MCF 10A (cell line): ENCODE results near the gene SPAG8. TPM values are rescaled to one million over a fixed set of nuclear protein-coding genes. Genes with fewer than 3 reads are reported as not detected.

ENCODE experiments used
- BruUV-seq: library from RNA; stranded (reverse); fragments of 400-500 nt; replicated peaks from 2 replicates; lab custom pipeline; 2021; lab: Mats Ljungman, UMichigan
- CTCF ChIA-PET: fragments of 300-600 bp; sonication (Branson Sonifier 250); formaldehyde crosslinking; extraction: SDS; loops from one replicate; lab custom pipeline; 2021; ENCODE audit warnings: antibody characterized with exemption, inconsistent platforms; lab: Yijun Ruan, JAX
- POLR2A ChIA-PET: fragments of 300-600, 350-650 bp; sonication (Branson Sonifier 250); formaldehyde crosslinking; extraction: SDS; loops from one replicate; lab custom pipeline; 2020; ENCODE audit warnings: antibody characterized with exemption, inconsistent platforms; lab: Yijun Ruan, JAX
- DNase-seq: peaks from one replicate; pipeline ENCODE4 v3.0.0-alpha.2; 2018; ENCODE audit not compliant: unreplicated experiment
- H3K27ac Mint-ChIP-seq: one replicate; pipeline ENCODE4 v1.8.0; 2022; ENCODE audit warnings: mild to moderate bottlenecking, low read depth, mixed read lengths; ENCODE audit not compliant: unreplicated experiment
- H3K27me3 Mint-ChIP-seq: one replicate; pipeline ENCODE4 v1.8.0; 2022; ENCODE audit warnings: mixed read lengths; ENCODE audit not compliant: insufficient read depth, unreplicated experiment
- H3K36me3 Mint-ChIP-seq: one replicate; pipeline ENCODE4 v1.8.0; 2022; ENCODE audit warnings: mild to moderate bottlenecking, moderate library complexity, mixed read lengths; ENCODE audit not compliant: insufficient read depth, unreplicated experiment
- H3K4me1 Mint-ChIP-seq: one replicate; pipeline ENCODE4 v1.8.0; 2022; ENCODE audit warnings: mixed read lengths; ENCODE audit not compliant: insufficient read depth, unreplicated experiment
- H3K4me3 Mint-ChIP-seq: one replicate; pipeline ENCODE4 v1.8.0; 2022; ENCODE audit warnings: mild to moderate bottlenecking, moderate library complexity, mixed read lengths; ENCODE audit not compliant: unreplicated experiment
- H3K9me3 Mint-ChIP-seq: one replicate; pipeline ENCODE4 v1.8.0; 2022; ENCODE audit warnings: mixed read lengths; ENCODE audit not compliant: unreplicated experiment
- intact Hi-C: fragments of 100-400 bp; cut with micrococcal nuclease; formaldehyde crosslinking; loops from 2 replicates; pipeline ENCODE4 v1.14.1; 2022
- total RNA-seq: library from RNA; stranded (reverse); gene quantifications from 2 replicates; pipeline ENCODE4 v1.2.3, GENCODE V29; 2022
- TF ChIP-seq, protein P1 (sequence below): fragments of 200-600 bp; IDR thresholded peaks from one replicate; pipeline ENCODE4 v1.8.0; 2022; ENCODE audit warnings: antibody characterized with exemption, mild to moderate bottlenecking; ENCODE audit not compliant: unreplicated experiment

The SPAG8 gene
- total RNA-seq, 1 experiment from 2014 or later = 1.1 TPM

DNA sequence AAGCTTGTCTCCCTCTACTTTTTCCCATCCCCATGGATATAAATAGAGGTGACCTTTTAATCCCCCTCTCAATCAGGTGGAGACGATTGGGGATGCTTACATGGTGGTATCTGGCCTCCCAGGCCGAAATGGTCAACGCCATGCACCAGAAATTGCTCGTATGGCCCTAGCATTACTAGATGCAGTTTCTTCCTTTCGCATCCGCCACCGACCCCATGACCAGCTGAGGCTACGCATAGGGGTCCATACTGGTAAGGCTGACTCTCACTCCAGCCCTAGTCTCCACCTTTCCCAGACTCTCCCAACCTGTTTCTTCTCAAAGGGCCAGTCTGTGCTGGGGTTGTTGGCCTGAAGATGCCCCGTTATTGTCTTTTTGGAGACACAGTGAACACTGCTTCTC lies 3.6 kb downstream of the SPAG8 start:
- no peak for DNase-seq
- intact Hi-C loops = no loop called here
- H3K27ac Mint-ChIP-seq = no peak overlapping the region
- BruUV-seq = no TSS peak
- TF ChIP-seq, protein P1, sequence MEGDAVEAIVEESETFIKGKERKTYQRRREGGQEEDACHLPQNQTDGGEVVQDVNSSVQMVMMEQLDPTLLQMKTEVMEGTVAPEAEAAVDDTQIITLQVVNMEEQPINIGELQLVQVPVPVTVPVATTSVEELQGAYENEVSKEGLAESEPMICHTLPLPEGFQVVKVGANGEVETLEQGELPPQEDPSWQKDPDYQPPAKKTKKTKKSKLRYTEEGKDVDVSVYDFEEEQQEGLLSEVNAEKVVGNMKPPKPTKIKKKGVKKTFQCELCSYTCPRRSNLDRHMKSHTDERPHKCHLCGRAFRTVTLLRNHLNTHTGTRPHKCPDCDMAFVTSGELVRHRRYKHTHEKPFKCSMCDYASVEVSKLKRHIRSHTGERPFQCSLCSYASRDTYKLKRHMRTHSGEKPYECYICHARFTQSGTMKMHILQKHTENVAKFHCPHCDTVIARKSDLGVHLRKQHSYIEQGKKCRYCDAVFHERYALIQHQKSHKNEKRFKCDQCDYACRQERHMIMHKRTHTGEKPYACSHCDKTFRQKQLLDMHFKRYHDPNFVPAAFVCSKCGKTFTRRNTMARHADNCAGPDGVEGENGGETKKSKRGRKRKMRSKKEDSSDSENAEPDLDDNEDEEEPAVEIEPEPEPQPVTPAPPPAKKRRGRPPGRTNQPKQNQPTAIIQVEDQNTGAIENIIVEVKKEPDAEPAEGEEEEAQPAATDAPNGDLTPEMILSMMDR = no peak
- CTCF ChIA-PET = interaction anchor here (0.6 to 1.2 kb wide), 2 partner anchors 16 to 103 kb away, joined by 3 to 5 read pairs; no protein-coding TSS in a partner anchor
- POLR2A ChIA-PET = interaction anchor here (0.7 kb wide), 1 partner anchor 143 kb away, joined by 3 read pairs; the partner anchor contains the start of gene ARHGEF39
- H3K27me3 Mint-ChIP-seq = no peaks in the 10 kb centered on the region
- H3K4me1 Mint-ChIP-seq = peaks cover 6% of the 10 kb centered on the region
- no peak overlapping the region for H3K4me3 Mint-ChIP-seq
- peaks cover 17% of the 10 kb centered on the region for H3K36me3 Mint-ChIP-seq
- H3K9me3 Mint-ChIP-seq = no peaks in the 10 kb centered on the region

DNA sequence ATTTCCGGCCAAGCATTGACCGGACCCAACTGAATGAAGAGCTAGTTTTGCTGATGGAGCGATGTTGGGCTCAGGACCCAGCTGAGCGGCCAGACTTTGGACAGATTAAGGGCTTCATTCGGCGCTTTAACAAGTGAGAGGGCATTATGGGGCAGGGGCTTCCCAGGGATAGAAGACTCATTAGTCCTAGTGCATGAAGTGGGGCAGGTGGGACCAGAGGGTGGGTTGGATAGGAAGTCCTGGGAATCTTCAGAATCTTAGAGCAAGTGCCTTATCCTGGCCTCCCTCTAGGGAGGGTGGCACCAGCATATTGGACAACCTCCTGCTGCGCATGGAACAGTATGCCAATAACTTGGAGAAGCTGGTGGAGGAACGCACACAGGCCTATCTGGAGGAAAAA lies 6.0 kb downstream of the SPAG8 start:
- Mint-ChIP-seq H3K27ac (no peak overlapping the region), H3K4me1 (no peaks in the 10 kb centered on the region), H3K36me3 (peaks cover 22% of the 10 kb centered on the region), H3K9me3 (no peaks in the 10 kb centered on the region), H3K4me3 (no peak overlapping the region), H3K27me3 (no peaks in the 10 kb centered on the region)
- TF ChIP-seq, protein P1 = no peak
- no TSS peak for BruUV-seq
- ChIA-PET CTCF (interaction anchor here (1.1 to 2.0 kb wide), 3 partner anchors 8 to 76 kb away, joined by 3 to 6 read pairs (median 5); partner anchors contain the start of gene HINT2), POLR2A (interaction anchor here (0.6 to 0.7 kb wide), 2 partner anchors 10 to 93 kb away, joined by 3 read pairs; no protein-coding TSS in a partner anchor)
- intact Hi-C loops = no loop called here
- no peak for DNase-seq

DNA sequence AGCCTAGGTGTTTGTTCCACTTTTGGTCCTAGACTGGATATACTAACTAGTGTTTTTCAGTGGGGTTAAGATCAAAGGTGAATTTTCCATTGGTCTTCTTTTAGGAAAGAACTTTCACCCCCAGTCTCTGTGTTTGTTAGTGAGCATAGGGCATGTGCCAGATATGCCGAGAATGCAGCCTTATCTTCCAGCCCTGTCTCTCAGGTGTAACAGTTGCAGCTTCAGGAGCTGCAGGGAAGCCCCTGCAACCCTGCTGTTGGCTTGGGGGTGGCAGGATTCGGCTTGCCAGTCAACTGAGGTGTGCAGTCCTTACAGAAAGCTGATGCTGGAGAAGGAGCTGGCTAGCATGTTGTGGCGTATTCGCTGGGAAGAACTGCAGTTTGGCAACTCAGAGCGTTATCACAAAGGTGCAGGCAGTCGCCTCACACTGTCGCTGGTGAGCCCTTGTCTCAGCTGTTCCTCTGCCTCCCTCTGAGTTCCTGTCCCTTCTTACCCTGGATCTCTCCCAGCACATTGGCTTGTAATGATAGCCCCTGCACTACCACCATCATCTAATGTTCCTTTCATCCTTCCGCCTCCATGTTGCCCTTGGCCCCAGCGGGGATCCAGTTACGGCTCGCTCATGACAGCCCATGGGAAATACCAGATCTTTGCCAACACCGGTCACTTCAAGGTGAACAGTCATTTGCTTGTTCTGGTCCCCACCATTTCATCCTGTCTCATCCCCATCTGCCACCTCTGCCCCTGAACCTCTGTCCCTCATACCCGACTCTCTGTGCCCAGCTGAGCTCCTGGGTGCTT lies 10.5 kb downstream of the SPAG8 start:
- CTCF ChIA-PET = interaction anchor here (0.6 to 0.8 kb wide), 2 partner anchors 11 to 44 kb away, joined by 3 read pairs; no protein-coding TSS in a partner anchor
- Mint-ChIP-seq H3K9me3 (no peaks in the 10 kb centered on the region), H3K36me3 (peaks cover 13% of the 10 kb centered on the region), H3K4me1 (peaks cover 12% of the 10 kb centered on the region), H3K4me3 (no peak overlapping the region), H3K27ac (no peak overlapping the region), H3K27me3 (no peaks in the 10 kb centered on the region)
- intact Hi-C loops = no loop called here
- BruUV-seq = no TSS peak
- TF ChIP-seq, protein P1 = no peak
- POLR2A ChIA-PET = interaction anchor here (1.4 kb wide), 1 partner anchor 13 kb away, joined by 3 read pairs; no protein-coding TSS in a partner anchor
- no peak for DNase-seq

DNA sequence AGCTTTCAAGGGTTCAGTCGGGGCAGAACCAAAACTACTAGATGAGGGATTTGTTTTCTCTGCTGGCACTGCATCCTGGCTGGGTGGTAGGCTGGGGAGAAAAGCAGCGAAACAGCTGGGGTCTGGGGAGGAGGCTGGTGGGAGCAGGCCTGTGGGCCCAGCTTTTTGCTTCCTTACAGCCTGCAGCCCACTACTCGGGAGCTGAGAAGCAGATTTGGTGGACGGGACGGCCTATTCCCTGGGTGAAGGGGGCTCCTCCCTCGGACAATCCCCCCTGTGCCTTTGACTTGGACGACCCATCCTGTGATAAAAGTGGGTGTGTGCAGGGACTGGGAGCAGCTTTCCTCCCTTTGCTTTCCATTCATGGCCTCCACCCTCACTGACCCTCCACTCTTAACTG lies 11.5 kb downstream of the SPAG8 start:
- H3K27me3 Mint-ChIP-seq = no peaks in the 10 kb centered on the region
- H3K4me1 Mint-ChIP-seq = peaks cover 16% of the 10 kb centered on the region
- H3K4me3 Mint-ChIP-seq = no peak overlapping the region
- intact Hi-C loops = no loop called here
- no peak overlapping the region for H3K27ac Mint-ChIP-seq
- no peak for DNase-seq
- peaks cover 13% of the 10 kb centered on the region for H3K36me3 Mint-ChIP-seq
- ChIA-PET POLR2A (interaction anchor here (0.8 kb wide), 1 partner anchor 13 kb away, joined by 3 read pairs; no protein-coding TSS in a partner anchor), CTCF (interaction anchor here (0.5 to 1.0 kb wide), 4 partner anchors 10 to 322 kb away, joined by 3 read pairs; no protein-coding TSS in a partner anchor)
- TF ChIP-seq, protein P1 = no peak
- no TSS peak for BruUV-seq
- no peaks in the 10 kb centered on the region for H3K9me3 Mint-ChIP-seq
